Mucosa of gallbladder (tissue), 1 donor: ENCODE measurements around the gene RSRC1. TPM values are rescaled to one million over a fixed set of nuclear protein-coding genes. Genes with fewer than 3 reads are reported as not detected.
"Not testable (repeated sequence)": the region's sequence is repeated elsewhere in the genome, so short reads cannot be mapped to it uniquely, and the experiment has no call there.

ENCODE experiments used
- DNase-seq: peaks from one replicate; pipeline ENCODE4 v3.0.0-alpha.2; 2020; ENCODE audit warnings: low spot score
- total RNA-seq: library from RNA; stranded (reverse); gene quantifications from one replicate; pipeline ENCODE4 v1.2.1, GENCODE V29; 2021
- donor health status: DM: no; HTN: no; CAD: no.

RSRC1 gene
- total RNA-seq, 1 donor from 2014 or later: 30.4 TPM

- no peak for DNase-seq
These were observed 345.5 kb downstream of the RSRC1 start for GRCh38 chr3:158455406-158455805.

GRCh38 chr3:158456114-158456513 is 346.2 kb downstream of the RSRC1 start:
- no peak for DNase-seq

- no peak for DNase-seq
These were observed 348.6 kb downstream of the RSRC1 start for GRCh38 chr3:158458464-158458863.

GRCh38 chr3:158460926-158461325 is 351.0 kb downstream of the RSRC1 start:
- DNase-seq: no peak

GRCh38 chr3:158463556-158463955 is 353.7 kb downstream of the RSRC1 start:
- DNase-seq: no peak

GRCh38 chr3:158465074-158465473 is 355.2 kb downstream of the RSRC1 start:
- DNase-seq: no peak

GRCh38 chr3:158470944-158471638 is 361.2 kb downstream of the RSRC1 start:
- no peak for DNase-seq

- DNase-seq: no peak
These were observed 361.9 kb downstream of the RSRC1 start for GRCh38 chr3:158471639-158472294.

- DNase-seq: no peak
These were observed 369.2 kb downstream of the RSRC1 start for GRCh38 chr3:158479051-158479450.

- no peak for DNase-seq
These were observed 373.9 kb downstream of the RSRC1 start for GRCh38 chr3:158483701-158484235.

GRCh38 chr3:158486200-158486599 is 376.3 kb downstream of the RSRC1 start:
- DNase-seq: no peak

GRCh38 chr3:158488670-158489069 is 378.8 kb downstream of the RSRC1 start:
- DNase-seq: no peak

- DNase-seq: no peak
These were observed 379.3 kb downstream of the RSRC1 start for GRCh38 chr3:158489181-158489580.

- DNase-seq: no peak
These were observed 382.1 kb downstream of the RSRC1 start for GRCh38 chr3:158491968-158492367.

- DNase-seq: no peak
These were observed 382.8 kb downstream of the RSRC1 start for GRCh38 chr3:158492685-158493084.

GRCh38 chr3:158493931-158494330 is 384.0 kb downstream of the RSRC1 start:
- DNase-seq: no peak

- DNase-seq: no peak
These were observed 384.8 kb downstream of the RSRC1 start for GRCh38 chr3:158494673-158495072.

- not testable (repeated sequence) for DNase-seq
These were observed 385.6 kb downstream of the RSRC1 start for GRCh38 chr3:158495398-158495902.

- no peak for DNase-seq
These were observed 395.2 kb downstream of the RSRC1 start for GRCh38 chr3:158505117-158505516.

GRCh38 chr3:158506456-158506855 is 396.6 kb downstream of the RSRC1 start:
- DNase-seq: no peak

GRCh38 chr3:158508481-158508880 is 398.6 kb downstream of the RSRC1 start:
- DNase-seq: no peak

- no peak for DNase-seq
These were observed 400.0 kb downstream of the RSRC1 start for GRCh38 chr3:158509891-158510290.

GRCh38 chr3:158516729-158517128 is 406.8 kb downstream of the RSRC1 start:
- not testable (repeated sequence) for DNase-seq
